ENCODE results near the gene SOX2.

Gene SOX2

GRCh38 chr3:181722156-181722555 lies 10.4 kb downstream of the SOX2 start:
- no peak for ATAC-seq
- no peak for TF ChIP-seq PPARA (CRISPR knock-in tag; IDR thresholded peaks at IDR 0.05; ENCODE audit: borderline replicate concordance)

- no peak for ATAC-seq
- TF ChIP-seq SNAI2 (CRISPR knock-in tag; IDR thresholded peaks at IDR 0.05) (no peak), RARB (CRISPR knock-in tag; IDR thresholded peaks at IDR 0.05) (no peak), ZFP30 (CRISPR knock-in tag; IDR thresholded peaks at IDR 0.05) (no peak), ZC3H10 (CRISPR knock-in tag; IDR thresholded peaks at IDR 0.05) (no peak), PPARA (CRISPR knock-in tag; IDR thresholded peaks at IDR 0.05; ENCODE audit: borderline replicate concordance) (no peak), ARNTL (CRISPR knock-in tag; IDR thresholded peaks at IDR 0.05; ENCODE audit: borderline replicate concordance, low read depth) (no peak)
Observed at GRCh38 chr3:181722766-181723425, 11.2 kb downstream of the SOX2 start.

GRCh38 chr3:181723625-181724191 lies 12.0 kb downstream of the SOX2 start:
- ATAC-seq: no peak
- TF ChIP-seq ZC3H10 (CRISPR knock-in tag; IDR thresholded peaks at IDR 0.05) (no peak), POU6F1 (CRISPR knock-in tag; IDR thresholded peaks at IDR 0.05; ENCODE audit: borderline replicate concordance, low read depth) (no peak), TSHZ2 (CRISPR knock-in tag; IDR thresholded peaks at IDR 0.05) (no peak), GLIS3 (CRISPR knock-in tag; IDR thresholded peaks at IDR 0.05) (no peak), ZNF70 (CRISPR knock-in tag; IDR thresholded peaks at IDR 0.05) (no peak), PPARA (CRISPR knock-in tag; IDR thresholded peaks at IDR 0.05; ENCODE audit: borderline replicate concordance) (no peak), ISL1 (CRISPR knock-in tag; IDR thresholded peaks at IDR 0.05) (no peak), BACH2 (CRISPR knock-in tag; IDR thresholded peaks at IDR 0.05; ENCODE audit: borderline replicate concordance) (no peak), ZFP30 (CRISPR knock-in tag; IDR thresholded peaks at IDR 0.05) (no peak), PATZ1 (CRISPR knock-in tag; IDR thresholded peaks at IDR 0.05; ENCODE audit: borderline replicate concordance) (no peak), CREB5 (CRISPR knock-in tag; IDR thresholded peaks at IDR 0.05; ENCODE audit: low read depth) (no peak), ZNF565 (CRISPR knock-in tag; conservative IDR thresholded peaks at IDR 0.05; ENCODE audit: low read depth) (no peak), ARNTL (CRISPR knock-in tag; IDR thresholded peaks at IDR 0.05; ENCODE audit: borderline replicate concordance, low read depth) (no peak), SNAI2 (CRISPR knock-in tag; IDR thresholded peaks at IDR 0.05) (no peak)

- no peak for TF ChIP-seq ESRRG (CRISPR knock-in tag; IDR thresholded peaks at IDR 0.05)
- TF ChIP-seq OSR1 (CRISPR knock-in tag; IDR thresholded peaks at IDR 0.05): no peak
- no peak for TF ChIP-seq CSDC2 (CRISPR knock-in tag; IDR thresholded peaks at IDR 0.05)
- no peak for TF ChIP-seq POU6F1 (CRISPR knock-in tag; IDR thresholded peaks at IDR 0.05; ENCODE audit: borderline replicate concordance, low read depth)
- no peak for TF ChIP-seq ZNF70 (CRISPR knock-in tag; IDR thresholded peaks at IDR 0.05)
- ATAC-seq: no peak
Observed at GRCh38 chr3:181724192-181724965, 12.7 kb downstream of the SOX2 start.
